ENCODE data around the gene OXER1.

The OXER1 gene

GRCh38 chr2:42800461-42800962 is 36.6 kb upstream of the OXER1 start:
- no peak for DNase-seq
- TF ChIP-seq GATA1 (IDR thresholded peaks at IDR 0.05; ENCODE audit: low read depth, low read length) (no peak), POLR2A (IDR thresholded peaks at IDR 0.05; ENCODE audit: low read length) (no peak)

GRCh38 chr2:42799881-42800280 is 35.9 kb upstream of the OXER1 start:
- DNase-seq: no peak
- TF ChIP-seq POLR2A (IDR thresholded peaks at IDR 0.05; ENCODE audit: low read length) (no peak), GATA1 (IDR thresholded peaks at IDR 0.05; ENCODE audit: low read depth, low read length) (no peak)

- DNase-seq: no peak
- TF ChIP-seq GATA1 (IDR thresholded peaks at IDR 0.05; ENCODE audit: low read depth, low read length) (no peak), POLR2A (IDR thresholded peaks at IDR 0.05; ENCODE audit: low read length) (no peak)
These were observed 33.3 kb upstream of the OXER1 start for GRCh38 chr2:42797281-42797680.

GRCh38 chr2:42796427-42797248 is 32.7 kb upstream of the OXER1 start:
- DNase-seq: no peak
- TF ChIP-seq POLR2A (IDR thresholded peaks at IDR 0.05; ENCODE audit: low read length): no peak

- DNase-seq: no peak
- TF ChIP-seq GATA1 (IDR thresholded peaks at IDR 0.05; ENCODE audit: low read depth, low read length) (no peak), POLR2A (IDR thresholded peaks at IDR 0.05; ENCODE audit: low read length) (no peak)
These were observed 31.9 kb upstream of the OXER1 start for GRCh38 chr2:42795841-42796301.

GRCh38 chr2:42795275-42795674 is 31.3 kb upstream of the OXER1 start:
- no peak for DNase-seq
- TF ChIP-seq POLR2A (IDR thresholded peaks at IDR 0.05; ENCODE audit: low read length) (no peak), GATA1 (IDR thresholded peaks at IDR 0.05; ENCODE audit: low read depth, low read length) (no peak)

- TF ChIP-seq GATA1 (IDR thresholded peaks at IDR 0.05; ENCODE audit: low read depth, low read length): no peak
- TF ChIP-seq POLR2A (IDR thresholded peaks at IDR 0.05; ENCODE audit: low read length): no peak
- no peak for DNase-seq
These were observed 30.5 kb upstream of the OXER1 start for GRCh38 chr2:42794271-42795046.

- DNase-seq: no peak
- TF ChIP-seq POLR2A (IDR thresholded peaks at IDR 0.05; ENCODE audit: low read length): no peak
- no peak for TF ChIP-seq GATA1 (IDR thresholded peaks at IDR 0.05; ENCODE audit: low read depth, low read length)
These were observed 29.7 kb upstream of the OXER1 start for GRCh38 chr2:42793334-42794270.

GRCh38 chr2:42792583-42793333 is 28.8 kb upstream of the OXER1 start, which contains the start of gene HAAO:
Gene HAAO (minus strand): TSS chr2:42792583. CDS start chr2:42792536, 47 bp downstream.
- TF ChIP-seq POLR2A (IDR thresholded peaks at IDR 0.05; ENCODE audit: low read length) (no peak), GATA1 (IDR thresholded peaks at IDR 0.05; ENCODE audit: low read depth, low read length) (no peak)
- DNase-seq: no peak

- no peak for DNase-seq
These were observed 28.2 kb upstream of the OXER1 start for GRCh38 chr2:42792087-42792582.

GRCh38 chr2:42791606-42792005 is 27.7 kb upstream of the OXER1 start:
- DNase-seq: no peak
- no peak for TF ChIP-seq POLR2A (IDR thresholded peaks at IDR 0.05; ENCODE audit: low read length)
- TF ChIP-seq GATA1 (IDR thresholded peaks at IDR 0.05; ENCODE audit: low read depth, low read length): no peak

More at GRCh38 chr2:42792087-42792582, 28.2 kb upstream of the OXER1 start:
- TF ChIP-seq POLR2A (IDR thresholded peaks at IDR 0.05; ENCODE audit: low read length) (no peak), GATA1 (IDR thresholded peaks at IDR 0.05; ENCODE audit: low read depth, low read length) (no peak)

GRCh38 chr2:42789751-42790150 is 25.8 kb upstream of the OXER1 start:
- no peak for TF ChIP-seq GATA1 (IDR thresholded peaks at IDR 0.05; ENCODE audit: low read depth, low read length)
- no peak for TF ChIP-seq POLR2A (IDR thresholded peaks at IDR 0.05; ENCODE audit: low read length)
- DNase-seq: no peak
